GM23248 (cell line): ENCODE results near the gene TRERF1.

ENCODE experiments used
- EZH2 ChIP-seq: fragments of 200-600 bp; sonication (generic); IDR thresholded peaks from 2 replicates; pipeline ENCODE4 v1.6.1; 2018; ENCODE audit warnings: antibody characterized with exemption, mild to moderate bottlenecking; ENCODE audit not compliant: insufficient read depth, poor library complexity, severe bottlenecking
- EZH2phosphoT487 ChIP-seq: fragments of 200-600 bp; sonication (generic); IDR thresholded peaks from 2 replicates; pipeline ENCODE4 v1.6.1; 2018; ENCODE audit warnings: antibody characterized with exemption, moderate library complexity, mild to moderate bottlenecking, low read depth; ENCODE audit not compliant: insufficient read depth

GRCh38 chr6:42297661-42298060 is 154.1 kb downstream of the TRERF1 start:
- no peak for TF ChIP-seq EZH2phosphoT487
- no peak for TF ChIP-seq EZH2
